Measurements from ENCODE around the gene IFT122.
"Not testable (repeated sequence)": the region's sequence is repeated elsewhere in the genome, so short reads cannot be mapped to it uniquely, and the experiment has no call there.

Gene IFT122

DNA sequence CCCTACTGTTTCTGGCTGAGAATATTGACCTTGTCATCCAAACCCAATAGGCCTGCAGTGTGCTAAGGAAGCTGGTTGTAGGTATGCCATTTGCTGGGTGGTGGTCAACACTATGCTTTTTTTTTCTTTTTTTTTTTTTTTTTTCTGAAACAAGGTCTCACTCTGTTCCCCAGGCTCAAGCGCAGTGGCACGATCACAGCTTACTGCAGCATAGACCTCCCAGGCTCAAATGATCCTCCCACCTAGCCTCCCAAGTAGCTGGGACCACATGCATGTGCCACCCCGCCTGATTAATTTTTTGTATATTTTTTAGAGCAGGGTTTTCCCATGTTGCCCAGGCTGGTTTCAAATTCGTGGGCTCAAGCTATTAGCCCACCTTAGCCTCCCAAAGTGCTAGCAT lies 52.7 kb downstream of the IFT122 start:
- no peak for DNase-seq

DNA sequence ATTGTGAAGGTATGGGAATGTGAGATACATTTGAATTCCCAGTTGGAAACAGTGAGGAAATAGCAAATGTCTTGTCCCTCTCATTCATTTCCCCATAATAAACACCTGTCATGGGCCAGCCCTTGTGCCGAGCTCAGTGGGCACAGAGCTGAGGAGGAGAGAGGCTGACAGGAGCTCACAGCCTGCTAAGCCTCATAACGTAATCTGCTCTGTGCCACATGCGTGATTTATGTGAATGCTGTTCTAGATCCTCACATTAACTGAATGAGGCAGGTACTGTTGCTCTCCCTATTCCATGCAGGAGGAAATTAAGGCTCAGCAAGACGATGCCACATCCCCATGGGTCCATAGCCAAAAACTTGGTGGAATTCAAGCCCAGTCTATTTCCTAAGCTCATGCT lies 53.2 kb downstream of the IFT122 start:
- DNase-seq: no peak

DNA sequence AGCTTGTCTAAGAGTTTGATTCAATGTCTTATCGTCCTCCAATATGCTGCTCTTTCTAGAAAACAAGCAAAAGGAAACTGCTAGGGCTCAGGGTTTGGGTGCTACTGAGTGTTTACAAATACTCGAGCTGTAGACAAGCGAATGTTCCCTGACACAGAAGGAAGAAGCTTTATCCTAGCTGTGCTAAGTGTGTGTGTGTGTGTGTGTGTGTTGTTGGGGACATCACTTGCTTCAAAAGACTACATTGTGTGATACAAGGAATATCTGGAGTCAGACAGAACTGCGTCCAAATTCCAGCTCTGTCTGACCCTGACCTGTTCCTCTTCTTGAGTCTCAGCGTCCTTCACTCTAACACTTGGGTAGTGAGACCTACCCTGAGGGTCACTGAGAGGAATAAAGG lies 54.5 kb downstream of the IFT122 start:
- DNase-seq: not testable (repeated sequence)

DNA sequence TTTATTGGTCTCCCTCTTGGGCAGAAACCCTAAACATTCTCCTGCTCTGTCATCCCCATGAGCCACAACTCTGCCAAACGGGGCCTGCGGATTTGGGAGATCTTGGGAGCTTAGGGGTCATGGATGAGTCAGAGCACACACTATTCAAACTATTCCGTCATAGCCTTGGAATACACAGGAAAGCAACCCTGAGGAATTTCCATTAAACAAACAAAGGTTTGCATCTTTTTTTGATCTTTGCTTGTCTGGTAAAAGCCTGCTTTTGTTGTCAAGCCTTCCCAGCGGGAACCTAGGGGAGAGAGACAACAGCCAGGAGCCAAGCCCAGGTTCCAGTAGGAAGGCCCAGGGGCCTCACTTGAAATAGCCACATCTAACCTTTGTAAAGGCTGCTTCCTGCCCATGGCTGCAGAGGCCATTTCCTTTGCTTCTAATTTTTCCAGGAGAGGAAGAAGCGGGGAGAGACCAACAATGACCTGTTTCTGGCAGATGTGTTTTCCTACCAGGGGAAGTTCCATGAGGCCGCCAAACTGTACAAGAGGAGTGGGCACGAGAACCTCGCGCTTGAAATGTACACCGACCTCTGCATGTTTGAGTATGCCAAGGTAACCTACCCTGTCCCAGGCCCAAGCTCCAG lies 55.1 kb downstream of the IFT122 start:
- DNase-seq: not testable (repeated sequence)

DNA sequence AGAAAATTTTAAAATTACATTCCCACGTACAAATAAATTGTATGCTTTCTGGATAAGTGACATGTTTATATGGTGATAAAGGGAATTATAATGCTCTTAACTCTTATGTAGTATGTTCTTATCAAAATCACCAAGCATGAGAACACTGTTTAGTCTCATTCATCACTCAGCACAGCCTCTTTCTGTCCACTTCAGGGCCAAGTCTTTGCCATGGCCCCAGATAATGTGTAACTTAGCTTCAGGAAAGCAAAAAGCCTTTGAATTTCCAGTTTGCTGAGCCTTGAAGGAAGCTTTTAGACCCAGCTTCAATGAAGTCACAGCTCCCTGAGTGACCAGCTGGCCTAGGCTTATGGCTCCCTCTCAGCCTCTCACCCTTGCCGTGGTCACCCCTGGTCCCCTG lies 57.9 kb downstream of the IFT122 start:
- DNase-seq: not testable (repeated sequence)

DNA sequence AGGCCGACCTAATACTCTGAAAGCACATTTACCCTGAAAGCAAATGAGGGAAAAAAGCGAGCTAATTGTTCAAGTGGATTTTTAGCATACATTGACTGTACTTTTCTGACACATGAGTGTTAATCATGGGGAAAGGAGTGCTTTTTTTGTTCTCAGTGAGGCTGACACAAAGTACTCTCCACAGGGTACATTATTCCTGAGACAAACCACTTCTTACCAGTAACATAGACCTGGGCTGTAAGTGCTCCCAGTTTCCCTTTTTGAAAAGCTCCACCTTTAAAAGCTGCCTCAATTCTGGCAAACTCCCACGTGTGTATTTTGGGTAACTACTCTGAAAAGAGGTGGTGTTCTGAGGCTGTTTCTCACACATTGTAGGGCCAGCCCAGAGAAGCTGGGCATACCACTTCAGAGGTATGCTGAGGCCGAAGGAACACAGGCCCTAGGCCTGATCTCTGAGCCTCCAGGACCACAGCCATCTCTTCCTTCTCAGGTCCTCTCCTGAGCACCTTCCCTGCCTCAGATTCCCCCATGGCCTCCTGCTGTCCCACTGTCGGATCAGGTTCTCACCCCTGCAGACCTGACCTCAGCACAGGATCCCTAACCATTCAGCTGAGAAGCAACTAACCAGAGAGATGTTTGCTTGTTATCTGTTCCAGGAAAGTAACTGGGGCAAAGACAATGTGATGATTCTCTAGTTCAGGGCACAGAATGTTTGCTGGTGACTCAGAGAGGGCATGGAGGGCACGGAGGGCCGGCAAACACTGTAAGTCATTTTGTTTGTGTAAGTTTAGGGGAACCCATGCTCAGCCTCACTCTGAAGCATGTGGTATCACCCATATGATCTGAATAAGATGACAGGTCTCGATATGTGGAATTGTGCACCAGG lies 58.8 kb downstream of the IFT122 start:
- DNase-seq: peak in 1 of 56 donors; percentile 18

DNA sequence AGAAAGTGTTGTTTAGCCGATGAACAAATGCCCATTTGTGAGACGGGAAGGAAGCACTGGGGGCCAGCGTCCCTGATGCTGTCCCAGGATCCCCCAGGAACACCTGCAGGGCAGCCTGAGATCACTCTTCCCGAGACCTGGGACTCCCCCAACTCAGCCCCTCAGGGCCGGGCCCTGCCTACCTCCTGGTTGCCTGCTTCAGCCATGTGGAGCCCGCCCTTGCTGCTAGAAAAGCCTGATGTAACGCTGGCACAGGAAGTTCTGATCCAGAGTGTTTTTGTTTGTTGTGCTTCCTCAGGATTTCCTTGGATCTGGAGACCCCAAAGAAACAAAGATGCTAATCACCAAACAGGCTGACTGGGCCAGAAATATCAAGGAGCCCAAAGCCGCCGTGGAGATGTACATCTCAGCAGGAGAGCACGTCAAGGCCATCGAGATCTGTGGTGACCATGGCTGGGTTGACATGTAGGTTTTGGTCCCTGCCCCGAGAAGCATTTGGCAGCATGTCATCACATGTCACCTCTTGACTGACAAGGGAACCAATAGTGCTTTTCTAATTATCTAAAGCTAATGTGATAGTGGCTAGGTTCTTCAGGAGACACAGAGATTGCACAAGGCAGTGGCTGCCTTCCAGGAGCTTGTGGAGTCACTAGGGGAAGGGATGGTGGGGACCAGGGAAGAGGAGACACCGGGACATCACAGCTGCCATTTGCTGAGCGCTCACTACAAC lies 59.7 kb downstream of the IFT122 start:
- DNase-seq: not testable (repeated sequence)

DNA sequence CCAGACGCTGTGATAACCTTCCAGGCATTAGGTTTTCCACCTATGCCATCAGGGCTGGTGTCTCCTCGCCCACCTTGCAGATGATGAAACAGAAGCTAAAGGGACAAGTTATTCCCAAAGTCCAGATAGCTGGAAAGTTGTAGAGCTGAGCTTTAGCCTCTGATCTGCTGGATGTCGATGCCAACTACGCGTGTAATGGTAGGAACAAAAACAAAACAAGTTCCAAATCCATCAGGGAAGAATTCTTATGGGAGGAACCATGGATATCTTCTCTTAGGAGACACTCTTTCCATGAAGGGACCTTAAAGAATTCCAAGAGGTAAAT lies 60.3 kb downstream of the IFT122 start:
- DNase-seq: no peak

DNA sequence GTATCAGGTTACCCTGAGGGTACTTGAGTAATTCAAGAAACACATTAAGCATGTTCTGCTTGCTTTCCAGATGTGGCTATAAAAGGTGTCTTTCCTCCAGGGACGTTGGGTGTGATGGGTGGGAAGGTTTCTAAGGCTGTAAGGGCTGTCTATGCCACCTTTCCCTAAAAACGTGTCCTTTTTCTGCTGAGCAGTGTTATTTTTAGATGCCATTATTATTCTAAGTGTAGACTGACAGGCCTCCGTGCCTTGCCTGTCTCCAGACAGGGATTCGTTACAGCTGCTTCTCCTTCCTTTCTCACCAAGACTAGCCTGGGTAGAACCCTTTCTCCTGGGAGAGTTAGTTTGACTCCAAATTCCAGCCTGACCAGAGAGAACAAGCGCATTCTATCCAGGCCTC lies 61.6 kb downstream of the IFT122 start:
- no peak for DNase-seq

DNA sequence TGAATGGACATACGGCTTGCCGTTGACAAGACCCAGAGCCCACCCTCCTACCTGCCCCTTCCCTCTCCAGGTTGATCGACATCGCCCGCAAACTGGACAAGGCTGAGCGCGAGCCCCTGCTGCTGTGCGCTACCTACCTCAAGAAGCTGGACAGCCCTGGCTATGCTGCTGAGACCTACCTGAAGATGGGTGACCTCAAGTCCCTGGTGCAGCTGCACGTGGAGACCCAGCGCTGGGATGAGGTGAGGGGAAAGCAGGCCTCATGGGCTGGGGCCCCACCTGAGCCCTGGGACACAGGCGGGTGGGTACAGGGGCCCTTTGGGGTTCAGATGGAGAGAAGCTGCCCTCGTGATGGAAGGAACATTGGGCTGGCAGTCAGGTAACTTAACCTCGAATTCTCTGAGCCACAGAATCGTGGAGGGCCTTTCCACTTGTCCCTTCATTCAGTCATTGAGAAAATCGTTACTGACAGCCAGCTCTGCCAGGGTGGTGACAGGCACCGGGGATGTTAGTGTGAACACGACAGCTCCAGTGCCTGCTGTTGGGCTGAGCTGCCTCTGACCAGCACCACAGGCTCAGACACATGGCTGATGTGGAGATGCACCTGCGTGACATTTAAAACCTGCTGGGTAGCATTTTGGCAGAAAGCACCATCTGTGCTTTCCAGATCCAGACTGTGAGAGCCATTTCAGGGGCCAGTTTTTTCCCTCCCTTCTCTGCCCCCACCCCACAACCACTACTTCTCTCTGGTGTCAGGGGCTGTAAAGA lies 62.8 kb downstream of the IFT122 start:
- no peak for DNase-seq

DNA sequence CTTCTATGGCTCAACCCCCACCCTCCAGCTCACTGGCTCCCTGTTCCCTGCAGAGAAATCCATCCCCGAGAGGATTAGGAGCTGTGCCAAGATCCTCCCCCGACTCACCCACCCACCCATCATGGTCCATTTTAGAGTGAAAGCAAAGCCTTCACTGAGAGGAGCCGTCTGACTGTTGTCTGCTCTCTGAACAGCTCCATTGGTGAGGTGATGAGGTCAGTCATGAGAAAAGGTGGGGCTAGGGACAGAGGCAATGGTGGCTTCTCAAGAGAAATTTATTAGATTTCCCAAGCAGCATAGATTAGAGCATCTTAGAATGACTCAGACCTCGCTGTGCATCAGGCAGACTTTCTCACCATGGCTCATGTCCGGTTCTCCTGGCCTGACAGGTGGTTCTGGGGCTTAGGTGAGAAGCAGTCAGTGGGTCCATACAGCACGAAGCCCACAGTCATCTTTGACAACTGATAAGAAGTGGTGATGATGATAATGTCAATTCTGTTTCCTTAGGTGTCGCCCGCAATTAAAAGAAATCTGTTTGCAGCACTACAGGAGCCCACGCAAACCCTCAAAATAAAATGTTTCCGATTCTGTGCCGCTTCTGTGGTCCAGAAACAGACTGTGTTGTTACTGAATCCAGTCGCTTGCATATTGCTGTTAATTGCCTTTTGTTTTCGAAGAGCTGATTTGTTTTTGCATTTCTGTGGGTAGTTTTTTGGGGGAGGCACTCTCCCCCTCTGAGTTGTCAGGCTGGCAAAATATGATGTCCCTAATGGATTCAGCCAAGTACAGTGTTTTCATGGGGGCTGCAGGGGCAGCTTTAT lies 63.7 kb downstream of the IFT122 start:
- peak in 10 of 56 donors; percentile 12 to 42 (median 25) for DNase-seq

DNA sequence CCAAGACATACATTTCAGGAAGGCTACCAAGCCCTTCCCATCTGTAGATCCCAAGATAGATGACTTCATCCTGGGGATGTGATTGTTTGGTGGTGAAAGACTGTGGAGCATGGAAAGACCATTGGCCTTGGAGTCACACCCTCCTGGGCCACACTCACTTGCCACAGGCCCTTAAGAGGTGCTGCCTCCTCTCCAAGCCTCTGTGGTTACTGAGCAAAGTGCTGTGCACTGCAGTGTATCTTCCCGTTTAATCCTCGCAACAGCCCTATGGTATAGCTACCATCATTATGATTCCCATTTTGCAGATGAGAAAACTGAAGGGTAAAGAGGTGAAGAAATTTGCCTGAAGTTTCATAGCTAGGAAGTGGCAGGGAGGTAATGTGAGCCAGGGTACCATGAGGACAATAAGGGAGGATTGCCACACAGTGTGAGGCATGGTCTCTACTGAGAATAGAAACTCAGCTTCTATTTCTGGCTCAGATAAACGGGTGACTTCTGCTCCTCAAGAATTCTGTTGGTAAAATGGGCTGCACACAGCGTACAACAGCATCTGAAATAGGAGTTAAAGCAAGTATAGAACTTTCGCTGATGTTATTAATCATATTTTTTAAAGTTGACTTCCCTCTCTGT lies 64.6 kb downstream of the IFT122 start:
- DNase-seq: no peak

DNA sequence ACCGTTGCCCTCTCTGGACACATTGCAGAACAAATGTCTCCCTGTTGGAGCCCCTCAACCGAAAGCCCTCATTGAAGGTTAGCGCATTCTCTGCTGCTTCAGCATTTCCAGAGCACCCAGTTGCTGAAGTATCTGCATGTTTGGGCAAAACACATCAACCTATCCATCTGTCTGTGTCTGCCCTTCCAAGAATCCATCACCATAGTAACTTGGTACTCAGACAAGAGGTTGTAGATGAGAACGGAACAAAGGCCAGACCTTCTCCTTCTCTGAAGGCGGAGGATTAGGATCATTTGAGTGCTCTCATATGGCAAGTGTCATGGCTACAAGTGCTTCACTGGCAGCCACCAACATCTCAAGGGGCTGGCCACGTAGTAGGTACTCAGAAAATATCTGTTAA lies 65.3 kb downstream of the IFT122 start:
- no peak for DNase-seq

DNA sequence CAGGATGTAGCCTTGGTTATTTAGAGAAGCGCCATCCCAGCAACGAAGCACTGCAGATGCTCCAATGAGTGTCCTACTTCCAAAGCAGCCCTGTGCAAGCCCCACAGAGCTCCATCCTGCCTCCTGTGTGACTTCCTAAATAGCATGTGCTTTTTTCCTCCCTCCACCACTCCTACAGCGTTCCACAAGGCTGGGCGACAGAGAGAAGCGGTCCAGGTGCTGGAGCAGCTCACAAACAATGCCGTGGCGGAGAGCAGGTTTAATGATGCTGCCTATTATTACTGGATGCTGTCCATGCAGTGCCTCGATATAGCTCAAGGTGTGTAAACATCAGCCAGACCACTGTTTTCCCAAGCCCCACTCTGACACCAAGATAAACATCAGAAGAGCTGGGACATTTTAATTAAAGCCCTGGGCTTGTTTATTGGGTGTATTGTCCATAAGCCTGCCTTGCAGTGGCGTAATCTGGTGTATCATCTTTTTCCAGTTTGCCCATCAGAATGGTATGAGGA lies 66.3 kb downstream of the IFT122 start:
- no peak for DNase-seq

DNA sequence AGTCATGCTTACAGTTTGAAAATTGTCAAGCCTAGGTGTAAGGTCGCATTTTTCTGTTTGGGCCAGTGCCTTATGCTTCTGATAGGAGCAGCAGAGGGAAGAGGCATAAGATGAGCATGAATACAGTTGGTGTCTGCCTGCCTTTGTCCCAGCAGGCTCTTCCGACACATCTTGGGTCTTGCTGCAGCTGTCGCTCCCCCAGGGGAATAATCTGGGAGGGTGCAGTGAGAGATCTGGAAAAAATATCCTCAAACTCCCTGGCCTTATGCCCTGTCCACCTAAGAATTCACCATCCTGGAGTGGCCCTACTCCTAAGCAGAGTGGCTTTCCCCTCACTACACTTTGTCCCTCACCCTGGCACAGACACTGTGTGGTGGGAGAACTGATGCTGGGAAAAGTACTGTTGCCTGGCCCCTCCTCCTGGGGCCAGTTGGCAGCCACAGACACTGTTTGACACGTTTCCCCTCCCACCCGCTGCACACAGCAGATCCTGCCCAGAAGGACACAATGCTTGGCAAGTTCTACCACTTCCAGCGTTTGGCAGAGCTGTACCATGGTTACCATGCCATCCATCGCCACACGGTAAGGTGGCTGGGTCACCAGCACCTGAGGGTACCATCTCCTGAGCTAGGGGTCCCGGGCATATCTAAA lies 67.3 kb downstream of the IFT122 start:
- peak in 42 of 56 donors; percentile 5 to 72 (median 38) for DNase-seq

DNA sequence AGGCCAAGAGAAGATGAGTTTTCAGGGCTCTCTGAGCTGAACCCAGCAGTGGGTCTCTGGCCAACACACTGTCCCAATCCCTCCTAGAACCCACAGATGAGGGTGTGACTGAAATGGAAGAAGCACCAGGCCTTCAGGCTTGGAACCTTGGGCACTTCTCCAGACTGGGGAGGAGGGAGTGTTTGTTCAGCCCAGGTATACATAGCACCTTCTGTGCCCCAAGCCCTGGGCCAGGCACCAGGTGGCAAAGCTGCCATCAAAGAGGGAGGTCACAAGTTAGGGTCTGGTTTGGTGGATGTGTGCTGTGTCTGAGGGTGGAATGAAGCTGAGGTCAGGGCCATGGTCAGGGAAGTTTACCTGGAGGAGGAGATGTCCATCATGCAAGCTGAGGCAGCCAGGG lies 72.6 kb downstream of the IFT122 start:
- no peak for DNase-seq

DNA sequence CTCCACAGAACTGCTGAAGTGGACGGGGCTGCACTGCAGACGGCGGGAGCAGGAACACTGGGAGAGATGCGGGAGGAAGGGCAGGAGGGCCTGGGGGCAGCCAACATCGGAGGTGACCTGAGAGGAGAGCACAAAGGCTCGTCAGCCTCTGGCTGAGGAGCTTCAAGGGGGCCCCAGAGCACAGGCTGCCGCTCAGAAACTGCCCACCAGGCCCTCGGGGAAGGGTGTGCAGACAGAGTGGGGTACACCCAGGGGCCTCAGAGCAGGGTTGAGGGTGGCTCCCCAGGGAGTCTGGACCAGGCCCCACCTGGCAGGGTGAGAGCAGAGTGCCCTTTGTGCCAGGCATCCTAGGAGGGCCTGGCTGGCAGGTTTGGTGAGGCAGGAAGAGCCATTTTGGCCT lies 73.7 kb downstream of the IFT122 start:
- no peak for DNase-seq

DNA sequence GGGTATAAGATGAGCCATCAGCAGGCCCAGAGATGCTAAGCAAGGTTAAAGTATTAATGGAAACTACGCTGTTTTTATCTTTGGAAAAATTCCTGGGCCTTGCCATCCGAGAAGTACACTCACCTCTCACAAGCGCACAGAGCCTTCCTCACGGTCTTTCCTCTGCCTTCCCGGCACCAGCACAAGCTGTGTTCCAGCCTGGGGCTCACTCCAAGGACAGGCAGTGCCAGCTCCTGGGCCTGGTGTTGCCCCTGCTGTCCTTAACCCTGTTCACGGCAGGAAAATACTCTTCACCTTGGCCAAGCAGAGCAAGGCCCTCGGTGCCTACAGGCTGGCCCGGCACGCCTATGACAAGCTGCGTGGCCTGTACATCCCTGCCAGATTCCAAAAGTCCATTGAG lies 74.1 kb downstream of the IFT122 start:
- no peak for DNase-seq

DNA sequence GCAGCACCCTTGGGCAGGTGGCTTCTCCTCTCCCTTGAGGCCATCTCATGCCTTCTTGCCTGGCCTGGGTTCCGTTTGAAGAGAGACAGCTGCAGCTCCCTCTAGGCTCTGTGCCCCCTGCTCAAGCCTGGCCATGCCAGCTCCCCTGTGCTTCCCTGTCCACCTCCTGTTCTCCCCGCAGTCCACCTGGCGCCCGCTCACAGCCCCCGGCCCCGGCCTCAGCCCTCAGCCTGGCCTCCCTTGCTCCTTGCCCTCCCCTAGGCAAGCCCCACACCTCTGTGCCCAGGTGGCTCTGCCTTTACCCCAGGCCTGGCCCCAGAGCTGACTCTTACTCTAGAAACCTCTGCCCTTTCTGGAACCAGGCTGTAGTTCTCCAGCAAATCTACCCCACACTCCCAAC lies 74.5 kb downstream of the IFT122 start:
- DNase-seq: no peak
